ENCODE measurements around the gene ZNF385A. TPM values are rescaled to one million over a fixed set of nuclear protein-coding genes. Genes with fewer than 3 reads are reported as not detected.

Gene ZNF385A
- total RNA-seq, 1 donor from 2014 or later: 5.3 TPM

- H3K36me3 ChIP-seq (ENCODE audit: control insufficient read depth, insufficient read depth, low read length): peaks cover 42% of the 10 kb centered on the region
- DNase-seq (ENCODE audit: low read depth) (no peak), FAIRE-seq (no peak)
- no peak for TF ChIP-seq CTCF (IDR thresholded peaks at IDR 0.05; ENCODE audit: insufficient read depth, low read length, severe bottlenecking)
- no peaks in the 10 kb centered on the region for H3K27me3 ChIP-seq (ENCODE audit: control insufficient read depth, insufficient read depth, low read length)
- no peak overlapping the region for H3K4me3 ChIP-seq (ENCODE audit: low read depth, low read length)
Measured at GRCh38 chr12:54378796-54379397, 5.6 kb downstream of the ZNF385A start.

GRCh38 chr12:54377797-54378515 lies 6.6 kb downstream of the ZNF385A start:
- no peak overlapping the region for H3K4me3 ChIP-seq (ENCODE audit: low read depth, low read length)
- H3K36me3 ChIP-seq (ENCODE audit: control insufficient read depth, insufficient read depth, low read length): peaks cover 47% of the 10 kb centered on the region
- DNase-seq (ENCODE audit: low read depth) (no peak), FAIRE-seq (no peak)
- no peak for TF ChIP-seq CTCF (IDR thresholded peaks at IDR 0.05; ENCODE audit: insufficient read depth, low read length, severe bottlenecking)
- H3K27me3 ChIP-seq (ENCODE audit: control insufficient read depth, insufficient read depth, low read length): no peaks in the 10 kb centered on the region

GRCh38 chr12:54377007-54377406 lies 7.5 kb downstream of the ZNF385A start:
- no peak for DNase-seq (ENCODE audit: low read depth)
- Histone ChIP-seq H3K27me3 (ENCODE audit: control insufficient read depth, insufficient read depth, low read length) (no peaks in the 10 kb centered on the region), H3K36me3 (ENCODE audit: control insufficient read depth, insufficient read depth, low read length) (peaks cover 50% of the 10 kb centered on the region), H3K4me3 (ENCODE audit: low read depth, low read length) (no peak overlapping the region)
- no peak for TF ChIP-seq CTCF (IDR thresholded peaks at IDR 0.05; ENCODE audit: insufficient read depth, low read length, severe bottlenecking)
- FAIRE-seq: no peak

- Histone ChIP-seq H3K36me3 (ENCODE audit: control insufficient read depth, insufficient read depth, low read length) (peaks cover 53% of the 10 kb centered on the region), H3K4me3 (ENCODE audit: low read depth, low read length) (no peak overlapping the region), H3K27me3 (ENCODE audit: control insufficient read depth, insufficient read depth, low read length) (no peaks in the 10 kb centered on the region)
- TF ChIP-seq CTCF (IDR thresholded peaks at IDR 0.05; ENCODE audit: insufficient read depth, low read length, severe bottlenecking): no peak
- DNase-seq (ENCODE audit: low read depth) (no peak), FAIRE-seq (no peak)
Measured at GRCh38 chr12:54376596-54376995, 7.9 kb downstream of the ZNF385A start.

- H3K27me3 ChIP-seq (ENCODE audit: control insufficient read depth, insufficient read depth, low read length): no peaks in the 10 kb centered on the region
- no peak overlapping the region for H3K4me3 ChIP-seq (ENCODE audit: low read depth, low read length)
- FAIRE-seq (no peak), DNase-seq (ENCODE audit: low read depth) (no peak)
- TF ChIP-seq CTCF (IDR thresholded peaks at IDR 0.05; ENCODE audit: insufficient read depth, low read length, severe bottlenecking): no peak
- H3K36me3 ChIP-seq (ENCODE audit: control insufficient read depth, insufficient read depth, low read length): peaks cover 61% of the 10 kb centered on the region
Measured at GRCh38 chr12:54375259-54375579, 9.3 kb downstream of the ZNF385A start.

Data from bronchial epithelial cell (primary cell).